Calu3 (cell line): ENCODE data around the gene IL19. TPM values are rescaled to one million over a fixed set of nuclear protein-coding genes. Genes with fewer than 3 reads are reported as not detected.

Source experiments
- BruUV-seq: library from RNA; stranded (reverse); fragments of 400-500 nt; replicated peaks from 2 replicates; lab custom pipeline; 2021; lab: Mats Ljungman, UMichigan
- CTCF ChIA-PET: fragments of 300-600 bp; sonication (Branson Sonifier 250); formaldehyde crosslinking; loops from one replicate; lab custom pipeline; 2022; ENCODE audit warnings: antibody characterized with exemption; lab: Charles Lee
- DNase-seq: peaks from one replicate; pipeline ENCODE4 v3.0.0; 2022
- H3K27ac Mint-ChIP-seq: one replicate; pipeline ENCODE4 v1.8.0; 2022; ENCODE audit warnings: mixed read lengths; ENCODE audit not compliant: unreplicated experiment
- H3K27me3 Mint-ChIP-seq: one replicate; pipeline ENCODE4 v1.8.0; 2022; ENCODE audit warnings: mixed read lengths; ENCODE audit not compliant: unreplicated experiment
- H3K36me3 Mint-ChIP-seq: one replicate; pipeline ENCODE4 v1.8.0; 2022; ENCODE audit warnings: mild to moderate bottlenecking, moderate library complexity, mixed read lengths; ENCODE audit not compliant: insufficient read depth, unreplicated experiment
- H3K4me1 Mint-ChIP-seq: one replicate; pipeline ENCODE4 v1.8.0; 2022; ENCODE audit warnings: mild to moderate bottlenecking, low read depth, mixed read lengths; ENCODE audit not compliant: unreplicated experiment
- H3K4me3 Mint-ChIP-seq: one replicate; pipeline ENCODE4 v1.8.0; 2022; ENCODE audit warnings: mild to moderate bottlenecking, low read depth, moderate library complexity, mixed read lengths; ENCODE audit not compliant: unreplicated experiment
- H3K9me3 Mint-ChIP-seq: one replicate; pipeline ENCODE4 v1.8.0; 2022; ENCODE audit warnings: low read depth, mixed read lengths; ENCODE audit not compliant: unreplicated experiment
- CTCF ChIP-seq: fragments of 200-600 bp; IDR thresholded peaks from one replicate; pipeline ENCODE4 v1.8.0; 2022; ENCODE audit warnings: antibody characterized with exemption; ENCODE audit not compliant: unreplicated experiment
- intact Hi-C: fragments of 100-400 bp; cut with micrococcal nuclease; formaldehyde crosslinking; loops from one replicate; pipeline ENCODE4 v1.10.0; 2022; ENCODE audit not compliant: unreplicated experiment
- total RNA-seq: library from RNA; stranded (reverse); gene quantifications from 2 replicates; pipeline ENCODE4 v1.2.3, GENCODE V29; 2022

The IL19 gene
- total RNA-seq, 1 experiment from 2014 or later, result not detected

- H3K9me3 Mint-ChIP-seq, result no peaks in the 10 kb centered on the region
- H3K4me3 Mint-ChIP-seq, result no peak overlapping the region
- no TSS peak for BruUV-seq
- no peak for DNase-seq
- no peak overlapping the region for H3K27ac Mint-ChIP-seq
- H3K4me1 Mint-ChIP-seq, result peaks cover 5% of the 10 kb centered on the region
- no peak for TF ChIP-seq CTCF
- intact Hi-C loops, result no loop called here
- peaks cover 68% of the 10 kb centered on the region for H3K27me3 Mint-ChIP-seq
- no peaks in the 10 kb centered on the region for H3K36me3 Mint-ChIP-seq
- CTCF ChIA-PET, result no interaction called here
Measured at GRCh38 chr1:206855859-206856258, 85.3 kb downstream of the IL19 start.

- Mint-ChIP-seq H3K4me1 (peaks cover 5% of the 10 kb centered on the region), H3K4me3 (no peak overlapping the region), H3K36me3 (no peaks in the 10 kb centered on the region), H3K9me3 (peaks cover 2% of the 10 kb centered on the region), H3K27ac (no peak overlapping the region), H3K27me3 (peaks cover 68% of the 10 kb centered on the region)
- CTCF ChIA-PET, result interaction anchor here (0.5 to 0.8 kb wide), 3 partner anchors 18 to 155 kb away, joined by 3 to 11 read pairs (median 3); no protein-coding TSS in a partner anchor
- BruUV-seq, result no TSS peak
- no peak for DNase-seq
- intact Hi-C loops, result no loop called here
- TF ChIP-seq CTCF, result peak; percentile 33
Measured at GRCh38 chr1:206856674-206857464, 86.3 kb downstream of the IL19 start.

GRCh38 chr1:206859082-206859521 is 88.5 kb downstream of the IL19 start:
- Mint-ChIP-seq H3K27ac (no peak overlapping the region), H3K27me3 (peaks cover 62% of the 10 kb centered on the region), H3K36me3 (no peaks in the 10 kb centered on the region), H3K4me3 (no peak overlapping the region), H3K9me3 (peaks cover 2% of the 10 kb centered on the region), H3K4me1 (peaks cover 5% of the 10 kb centered on the region)
- DNase-seq, result no peak
- TF ChIP-seq CTCF, result no peak
- CTCF ChIA-PET, result interaction anchor here (0.6 to 1.1 kb wide), 2 partner anchors 53 to 390 kb away, joined by 3 read pairs; no protein-coding TSS in a partner anchor
- intact Hi-C loops, result no loop called here
- BruUV-seq, result no TSS peak

GRCh38 chr1:206860165-206860564 is 89.6 kb downstream of the IL19 start:
- Mint-ChIP-seq H3K4me3 (no peak overlapping the region), H3K27ac (no peak overlapping the region), H3K9me3 (peaks cover 2% of the 10 kb centered on the region), H3K36me3 (no peaks in the 10 kb centered on the region), H3K27me3 (peaks cover 61% of the 10 kb centered on the region), H3K4me1 (no peaks in the 10 kb centered on the region)
- no peak for DNase-seq
- no peak for TF ChIP-seq CTCF
- CTCF ChIA-PET, result interaction anchor here (0.6 to 1.1 kb wide), 2 partner anchors 11 to 52 kb away, joined by 3 to 5 read pairs; no protein-coding TSS in a partner anchor
- intact Hi-C loops, result no loop called here
- BruUV-seq, result no TSS peak
